Measurements from ENCODE around the gene DRD3.

GRCh38 chr3:114176890-114177289 lies 2.0 kb downstream of the DRD3 start:
- TF ChIP-seq CTCF (IDR thresholded peaks at IDR 0.05): no peak
- TF ChIP-seq EP300 (IDR thresholded peaks at IDR 0.05): no peak
